ENCODE measurements around the gene UQCC2. TPM values are rescaled to one million over a fixed set of nuclear protein-coding genes. Genes with fewer than 3 reads are reported as not detected.

Gene UQCC2
- total and polyA plus RNA-seq, 8 donors, result 54.4 to 83.1 (median 61.0) TPM

DNA sequence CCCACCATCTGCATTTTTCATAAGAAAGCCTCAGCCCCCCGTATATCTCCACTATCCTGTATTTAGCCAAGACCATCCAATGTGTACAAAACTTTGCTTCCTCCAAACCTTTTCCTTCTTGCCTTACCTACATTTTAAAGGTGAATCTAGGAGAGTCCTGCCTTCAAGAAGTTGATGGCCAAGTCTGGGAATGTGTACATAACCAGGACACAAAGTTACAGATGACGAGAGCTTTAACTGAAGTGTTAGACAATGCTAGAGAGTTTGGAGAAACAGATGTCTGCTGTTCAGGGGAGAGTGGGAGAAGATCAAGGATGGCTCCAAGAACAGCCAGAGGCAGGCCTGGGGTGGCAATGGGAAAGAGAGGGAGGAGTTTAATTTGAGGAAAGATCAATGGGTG is 2.3 kb upstream of the UQCC2 start:
- DNase-seq (no peak), ATAC-seq (no peak)
- Histone ChIP-seq H3K27me3 (no peaks in the 10 kb centered on the region), H3K36me3 (peaks cover 0 to 3% of the 10 kb centered on the region in 2 donors), H3K4me3 (no peak overlapping the region), H3K27ac (no peak overlapping the region), H3K4me1 (peaks cover 23 to 26% of the 10 kb centered on the region in 2 donors), H3K9me3 (no peaks in the 10 kb centered on the region)
- intact Hi-C loops (cut with DNase I), result no loop called here
- TF ChIP-seq, protein P1, sequence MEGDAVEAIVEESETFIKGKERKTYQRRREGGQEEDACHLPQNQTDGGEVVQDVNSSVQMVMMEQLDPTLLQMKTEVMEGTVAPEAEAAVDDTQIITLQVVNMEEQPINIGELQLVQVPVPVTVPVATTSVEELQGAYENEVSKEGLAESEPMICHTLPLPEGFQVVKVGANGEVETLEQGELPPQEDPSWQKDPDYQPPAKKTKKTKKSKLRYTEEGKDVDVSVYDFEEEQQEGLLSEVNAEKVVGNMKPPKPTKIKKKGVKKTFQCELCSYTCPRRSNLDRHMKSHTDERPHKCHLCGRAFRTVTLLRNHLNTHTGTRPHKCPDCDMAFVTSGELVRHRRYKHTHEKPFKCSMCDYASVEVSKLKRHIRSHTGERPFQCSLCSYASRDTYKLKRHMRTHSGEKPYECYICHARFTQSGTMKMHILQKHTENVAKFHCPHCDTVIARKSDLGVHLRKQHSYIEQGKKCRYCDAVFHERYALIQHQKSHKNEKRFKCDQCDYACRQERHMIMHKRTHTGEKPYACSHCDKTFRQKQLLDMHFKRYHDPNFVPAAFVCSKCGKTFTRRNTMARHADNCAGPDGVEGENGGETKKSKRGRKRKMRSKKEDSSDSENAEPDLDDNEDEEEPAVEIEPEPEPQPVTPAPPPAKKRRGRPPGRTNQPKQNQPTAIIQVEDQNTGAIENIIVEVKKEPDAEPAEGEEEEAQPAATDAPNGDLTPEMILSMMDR (IDR thresholded peaks at IDR 0.05), result no peak

DNA sequence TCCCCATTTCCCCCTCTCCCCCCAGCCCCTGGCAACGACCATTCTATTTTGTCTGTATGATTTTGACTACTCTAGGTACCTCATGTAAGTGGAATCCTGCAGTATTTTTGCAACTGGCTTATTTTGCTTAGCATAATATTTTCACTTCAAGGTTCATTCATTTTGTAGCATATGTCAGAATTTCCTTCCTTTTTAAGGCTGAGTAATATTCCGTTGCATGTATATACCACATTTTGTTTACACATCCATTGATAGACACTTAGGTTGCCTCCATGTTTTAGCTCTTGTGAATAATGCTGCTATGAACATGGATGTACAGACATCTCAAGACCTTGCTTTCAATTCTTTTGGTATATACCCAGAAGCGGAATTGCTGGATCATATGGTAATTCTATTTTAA is 1.4 kb upstream of the UQCC2 start:
- intact Hi-C loops (cut with DNase I), result no loop called here

DNA sequence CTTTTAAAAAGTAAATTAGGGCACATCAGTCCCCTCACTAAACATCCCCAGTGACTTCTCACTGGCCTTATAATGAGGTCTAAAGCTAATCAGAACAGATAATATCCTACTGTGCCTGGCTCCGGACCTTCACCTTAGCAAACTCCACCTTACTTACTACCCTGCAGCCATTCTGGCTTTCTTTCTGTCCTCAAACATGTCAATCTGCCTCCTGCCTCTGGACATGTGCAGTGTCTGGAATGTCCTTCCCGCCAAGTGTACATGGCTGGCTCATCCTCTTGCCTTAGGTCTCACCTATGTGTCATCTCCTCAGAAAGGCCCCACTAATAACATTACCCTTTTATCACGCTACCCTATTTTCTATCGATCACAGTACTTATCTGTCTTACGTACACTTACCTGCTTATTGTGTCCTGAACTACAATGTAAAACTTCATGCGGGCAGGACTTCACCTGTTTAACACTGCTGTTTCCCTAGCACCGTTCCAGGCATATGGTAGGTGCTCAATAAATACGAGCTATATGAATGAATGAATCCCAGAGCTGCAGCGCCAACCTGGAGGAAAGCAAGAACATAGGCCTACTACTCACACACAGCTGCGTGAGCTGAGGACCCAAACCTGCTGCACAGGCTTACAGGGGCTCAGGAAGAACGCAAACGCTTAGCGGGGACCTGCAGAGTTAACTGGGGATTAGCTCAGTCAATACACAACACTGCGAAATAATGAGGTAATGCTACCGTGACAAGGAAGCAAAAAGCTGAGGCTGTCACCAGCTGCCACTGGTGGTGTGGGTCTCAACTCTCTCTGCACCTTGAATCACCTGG is 991 bp downstream of the UQCC2 start:
- intact Hi-C loops (cut with DNase I), result no loop called here
- peaks cover 14 to 18% of the 10 kb centered on the region in 2 donors for H3K4me1 ChIP-seq
- H3K4me3 ChIP-seq, result peak overlapping the region; percentile 71 to 83
- peaks cover 0 to 23% of the 10 kb centered on the region in 2 donors for H3K36me3 ChIP-seq
- H3K27ac ChIP-seq, result no peak overlapping the region
- TF ChIP-seq, protein P1 (IDR thresholded peaks at IDR 0.05), result no peak
- H3K27me3 ChIP-seq, result no peaks in the 10 kb centered on the region
- DNase-seq, result no peak
- no peak for ATAC-seq
- no peaks in the 10 kb centered on the region for H3K9me3 ChIP-seq

More for the DNA sequence above, 1.4 kb upstream of the UQCC2 start:
- Histone ChIP-seq H3K9me3 (no peaks in the 10 kb centered on the region), H3K4me1 (peaks cover 18 to 21% of the 10 kb centered on the region in 2 donors), H3K27ac (no peak overlapping the region), H3K27me3 (no peaks in the 10 kb centered on the region), H3K36me3 (peaks cover 0 to 9% of the 10 kb centered on the region in 2 donors), H3K4me3 (no peak overlapping the region)
- no peak for DNase-seq
- no peak for ATAC-seq
- TF ChIP-seq, protein P1 (IDR thresholded peaks at IDR 0.05), result no peak

DNA sequence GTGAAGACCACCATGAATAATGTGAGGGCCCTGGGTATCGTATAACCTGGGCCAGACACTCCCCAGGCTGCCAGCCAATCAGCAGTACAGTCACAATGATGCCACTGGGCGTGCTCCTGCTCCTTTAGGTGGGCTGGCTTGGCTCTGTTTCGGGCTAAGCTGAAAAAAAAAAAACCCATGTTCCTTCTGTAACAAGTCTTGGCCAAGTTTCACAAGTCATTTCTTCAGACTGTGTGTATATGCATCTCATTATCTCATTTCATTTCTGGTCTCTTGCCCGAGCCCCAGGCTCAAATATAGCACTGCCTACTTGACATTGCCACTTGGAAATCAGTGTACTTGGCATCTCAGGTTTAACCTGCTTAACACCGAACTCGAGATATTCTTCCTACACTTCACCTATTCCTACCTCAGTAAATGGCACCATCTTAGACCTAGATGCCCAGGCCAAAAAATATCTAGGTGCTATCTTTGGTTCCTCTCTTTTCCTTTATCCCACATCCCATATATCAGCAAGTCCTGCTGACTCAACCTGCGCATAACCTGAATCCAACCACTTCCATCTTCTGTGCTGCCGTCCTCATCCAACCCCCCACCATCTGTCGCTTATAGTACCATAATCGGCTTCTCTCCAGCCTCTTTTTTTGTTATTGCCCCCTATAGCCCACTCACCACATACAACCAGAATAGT is 1.8 kb downstream of the UQCC2 start:
- Histone ChIP-seq H3K27ac (no peak overlapping the region), H3K36me3 (peaks cover 0 to 23% of the 10 kb centered on the region in 2 donors), H3K27me3 (no peaks in the 10 kb centered on the region), H3K9me3 (no peaks in the 10 kb centered on the region), H3K4me3 (no peak overlapping the region), H3K4me1 (peaks cover 14 to 18% of the 10 kb centered on the region in 2 donors)
- ATAC-seq (no peak), DNase-seq (peak in 1 of 4 donors; percentile 39)
- intact Hi-C loops (cut with DNase I), result no loop called here
- TF ChIP-seq, protein P1 (IDR thresholded peaks at IDR 0.05), result no peak

Measured in left lung (tissue), 10 donors.